CD14-positive monocyte (primary cell): ENCODE measurements around the gene CCNK. TPM values are rescaled to one million over a fixed set of nuclear protein-coding genes. Genes with fewer than 3 reads are reported as not detected.

Experiments
- DNase-seq, 3 donors: peaks; one replicate each; pipeline ENCODE4 v3.0.0-alpha.2; 2011 to 2022
- H2AFZ ChIP-seq: 2 replicates; pipeline ENCODE4 v1.6.0; 2012; ENCODE audit warnings: mild to moderate bottlenecking, low read depth, low read length, inconsistent platforms; ENCODE audit not compliant: insufficient read depth, poor library complexity, severe bottlenecking
- H3K27ac ChIP-seq, 2 donors: 1 replicate in 1 of 2; 2 replicates in 1 of 2; pipeline ENCODE4 v1.5.1; 2012 to 2013; ENCODE audit warnings: low read length in 2 of 2, control low read depth in 1 of 2, inconsistent platforms in 1 of 2, low read depth in 1 of 2, mild to moderate bottlenecking in 1 of 2
- H3K27me3 ChIP-seq, 2 donors: one replicate each; pipeline versions ENCODE4 v1.6.0 to v1.6.1; 2011 to 2013; ENCODE audit warnings: low read length in 2 of 2; ENCODE audit not compliant: control insufficient read depth in 2 of 2, insufficient read depth in 2 of 2
- H3K36me3 ChIP-seq, 2 donors: replicated peaks in 1 of 2; 1 replicate in 1 of 2; 2 replicates in 1 of 2; pipeline versions ENCODE4 v1.5.1 to v1.6.1; 2012 to 2013; ENCODE audit warnings: low read length in 2 of 2, control low read depth in 1 of 2, inconsistent platforms in 1 of 2, mild to moderate bottlenecking in 1 of 2; ENCODE audit not compliant: insufficient read depth in 2 of 2, control insufficient read depth in 1 of 2
- H3K4me1 ChIP-seq, 2 donors: 1 replicate in 1 of 2; 2 replicates in 1 of 2; pipeline versions ENCODE4 v1.5.1 to v1.6.1; 2012 to 2013; ENCODE audit warnings: low read length in 2 of 2, control low read depth in 1 of 2, inconsistent platforms in 1 of 2, mild to moderate bottlenecking in 1 of 2, moderate library complexity in 1 of 2; ENCODE audit not compliant: insufficient read depth in 2 of 2, control insufficient read depth in 1 of 2
- H3K4me2 ChIP-seq: replicated peaks from 2 replicates; pipeline ENCODE3; 2012; ENCODE audit warnings: low read length, moderate library complexity, mild to moderate bottlenecking; ENCODE audit not compliant: poor library complexity, severe bottlenecking; ENCODE audit errors: extremely low read depth
- H3K4me3 ChIP-seq, 3 experiments: fragments of 200-600 bp in 1 of 3; sonication (generic) in 1 of 3; replicated peaks in 1 of 3; 1 replicate in 2 of 3; 2 replicates in 1 of 3; pipeline ENCODE4 v1.5.1; 2011 to 2013; ENCODE audit warnings: low read length in 3 of 3, mild to moderate bottlenecking in 3 of 3, control low read depth in 2 of 3, low read depth in 2 of 3, inconsistent platforms in 1 of 3, moderate library complexity in 1 of 3
- H3K79me2 ChIP-seq: 2 replicates; pipeline ENCODE4 v1.6.0; 2012; ENCODE audit warnings: mild to moderate bottlenecking, control low read depth, inconsistent platforms, low read length, moderate library complexity; ENCODE audit not compliant: insufficient read depth
- H3K9ac ChIP-seq: 2 replicates; pipeline ENCODE4 v1.6.0; 2017; ENCODE audit warnings: low read length, mild to moderate bottlenecking; ENCODE audit not compliant: insufficient read depth, poor library complexity, severe bottlenecking
- H3K9me3 ChIP-seq, 2 donors: replicated peaks in 1 of 2; 1 replicate in 1 of 2; 2 replicates in 1 of 2; pipeline versions ENCODE4 v1.5.1 to v1.6.1; 2012 to 2013; ENCODE audit warnings: low read length in 2 of 2, control low read depth in 1 of 2; ENCODE audit not compliant: control insufficient read depth in 1 of 2, insufficient read depth in 1 of 2
- H4K20me1 ChIP-seq: 2 replicates; pipeline ENCODE4 v1.6.0; 2012; ENCODE audit warnings: mild to moderate bottlenecking, low read length, control low read depth, moderate library complexity; ENCODE audit not compliant: insufficient read depth
- H3K27ac Mint-ChIP-seq, 7 donors: one replicate each; pipeline ENCODE4 v1.8.0; 2020; ENCODE audit warnings: mild to moderate bottlenecking in 7 of 7, mixed read lengths in 7 of 7, moderate library complexity in 6 of 7, inconsistent platforms in 2 of 7
- H3K27me3 Mint-ChIP-seq, 3 donors: one replicate each; pipeline ENCODE4 v1.8.0; 2021 to 2022; ENCODE audit warnings: low read depth in 3 of 3, mild to moderate bottlenecking in 3 of 3, mixed read lengths in 3 of 3, moderate library complexity in 3 of 3, inconsistent platforms in 1 of 3
- H3K36me3 Mint-ChIP-seq, 2 donors: one replicate each; pipeline ENCODE4 v1.8.0; 2020; ENCODE audit warnings: mixed read lengths in 2 of 2, inconsistent platforms in 1 of 2, mild to moderate bottlenecking in 1 of 2
- H3K4me1 Mint-ChIP-seq: one replicate; pipeline ENCODE4 v1.8.0; 2020; ENCODE audit warnings: mild to moderate bottlenecking, mixed read lengths
- H3K4me3 Mint-ChIP-seq, 2 donors: one replicate each; pipeline ENCODE4 v1.8.0; 2020; ENCODE audit warnings: mild to moderate bottlenecking in 2 of 2, mixed read lengths in 2 of 2, moderate library complexity in 1 of 2
- H3K9me3 Mint-ChIP-seq, 7 donors: one replicate each; pipeline ENCODE4 v1.8.0; 2020 to 2022; ENCODE audit warnings: mixed read lengths in 7 of 7, mild to moderate bottlenecking in 6 of 7, moderate library complexity in 6 of 7, inconsistent platforms in 2 of 7
- CTCF ChIP-seq: fragments of 200-600 bp; IDR thresholded peaks from one replicate; pipeline ENCODE4 v1.8.0; 2022; ENCODE audit warnings: antibody characterized with exemption, mild to moderate bottlenecking
- WGBS: methylation state at CpG from one replicate; pipeline ENCODE4 v1.1.5; 2013; ENCODE audit warnings: missing lambda C conversion rate; ENCODE audit not compliant: insufficient coverage; 5-methylcytosine and 5-hydroxymethylcytosine counted together
- intact Hi-C, 2 donors: fragments of 100-400 bp; cut with micrococcal nuclease; formaldehyde crosslinking; loops; one replicate each; pipeline versions ENCODE4 v1.15.0 to v1.15.1; 2023
- polyA plus RNA-seq, 3 donors: library from polyadenylated mRNA; depleted of rRNA in 1 of 3; unstranded in 2 of 3; stranded (reverse) in 1 of 3; fragments of 300-500 nt in 2 of 3; fragments of >200 nt in 1 of 3; fragmentation: Illumina TruSeq in 2 of 3; gene quantifications; 1 replicate in 2 of 3; 2 replicates in 1 of 3; pipeline ENCODE4 v1.2.3, GENCODE V29; 2012 to 2021

The CCNK gene
- polyA plus RNA-seq, 3 donors, result 7.7 to 21.5 (median 14.7) TPM

- no peak for TF ChIP-seq CTCF
- Histone ChIP-seq H3K36me3 (no peaks in the 10 kb centered on the region), H3K9ac (no peak overlapping the region), H3K4me2 (no peak overlapping the region), H3K9me3 (no peaks in the 10 kb centered on the region), H4K20me1 (peaks cover 79% of the 10 kb centered on the region), H3K27me3 (no peaks in the 10 kb centered on the region), H3K79me2 (peaks cover 92% of the 10 kb centered on the region), H3K4me1 (peaks cover 24 to 38% of the 10 kb centered on the region in 2 donors), H3K27ac (peak overlapping the region in 1 of 2 donors; percentile 44), H3K4me3 (no peak overlapping the region), H2AFZ (no peak overlapping the region)
- peaks cover 0 to 3% of the 10 kb centered on the region in 2 donors for H3K36me3 Mint-ChIP-seq
- H3K27ac Mint-ChIP-seq, result peak overlapping the region in 6 of 7 donors; percentile 24 to 86 (median 54)
- no CpG with 5 or more reads among the region's 1 CpG for WGBS
- intact Hi-C loops, result no loop called here
- H3K9me3 Mint-ChIP-seq, result no peaks in the 10 kb centered on the region
- DNase-seq, result peak; percentile 59 to 77 (median 74)
- H3K4me1 Mint-ChIP-seq, result peaks cover 42% of the 10 kb centered on the region
- H3K4me3 Mint-ChIP-seq, result no peak overlapping the region
- H3K27me3 Mint-ChIP-seq, result peaks cover 0 to 2% (median 0%) of the 10 kb centered on the region in 3 donors
Measured at GRCh38 chr14:99476864-99477263, 4.3 kb upstream of the CCNK start.

- Histone ChIP-seq H3K4me1 (peaks cover 33 to 51% of the 10 kb centered on the region in 2 donors), H3K4me3 (no peak overlapping the region), H3K79me2 (peaks cover 92% of the 10 kb centered on the region), H3K36me3 (no peaks in the 10 kb centered on the region), H4K20me1 (peaks cover 79% of the 10 kb centered on the region), H2AFZ (no peak overlapping the region), H3K4me2 (no peak overlapping the region), H3K9me3 (no peaks in the 10 kb centered on the region), H3K27me3 (no peaks in the 10 kb centered on the region), H3K9ac (no peak overlapping the region), H3K27ac (peak overlapping the region in 1 of 2 donors; percentile 9)
- no peak overlapping the region for H3K4me3 Mint-ChIP-seq
- intact Hi-C loops, result no loop called here
- peak overlapping the region in 4 of 7 donors; percentile 1 to 50 (median 30) for H3K27ac Mint-ChIP-seq
- peaks cover 48% of the 10 kb centered on the region for H3K4me1 Mint-ChIP-seq
- TF ChIP-seq CTCF, result no peak
- no peaks in the 10 kb centered on the region for H3K9me3 Mint-ChIP-seq
- DNase-seq, result no peak
- peaks cover 0 to 3% of the 10 kb centered on the region in 2 donors for H3K36me3 Mint-ChIP-seq
- H3K27me3 Mint-ChIP-seq, result peaks cover 0 to 2% (median 0%) of the 10 kb centered on the region in 3 donors
- 80% methylated on average over 1 of the region's 4 CpGs for WGBS
Measured at GRCh38 chr14:99478128-99478527, 3.1 kb upstream of the CCNK start.
